Activated T-helper 1 cell treated with anti-CD3 and anti-CD28 coated beads, Interleukin-2, amount 50 U/mL, for 16 hours (primary cell): ENCODE measurements around the gene PRR9.
"Not testable (repeated sequence)": the region's sequence is repeated elsewhere in the genome, so short reads cannot be mapped to it uniquely, and the experiment has no call there.

Experiments used
- DNase-seq, 2 donors: peaks; one replicate each; pipeline ENCODE4 v3.0.0-alpha.2; 2020; ENCODE audit warnings: low read depth in 1 of 2, low spot score in 1 of 2

Gene PRR9

DNA sequence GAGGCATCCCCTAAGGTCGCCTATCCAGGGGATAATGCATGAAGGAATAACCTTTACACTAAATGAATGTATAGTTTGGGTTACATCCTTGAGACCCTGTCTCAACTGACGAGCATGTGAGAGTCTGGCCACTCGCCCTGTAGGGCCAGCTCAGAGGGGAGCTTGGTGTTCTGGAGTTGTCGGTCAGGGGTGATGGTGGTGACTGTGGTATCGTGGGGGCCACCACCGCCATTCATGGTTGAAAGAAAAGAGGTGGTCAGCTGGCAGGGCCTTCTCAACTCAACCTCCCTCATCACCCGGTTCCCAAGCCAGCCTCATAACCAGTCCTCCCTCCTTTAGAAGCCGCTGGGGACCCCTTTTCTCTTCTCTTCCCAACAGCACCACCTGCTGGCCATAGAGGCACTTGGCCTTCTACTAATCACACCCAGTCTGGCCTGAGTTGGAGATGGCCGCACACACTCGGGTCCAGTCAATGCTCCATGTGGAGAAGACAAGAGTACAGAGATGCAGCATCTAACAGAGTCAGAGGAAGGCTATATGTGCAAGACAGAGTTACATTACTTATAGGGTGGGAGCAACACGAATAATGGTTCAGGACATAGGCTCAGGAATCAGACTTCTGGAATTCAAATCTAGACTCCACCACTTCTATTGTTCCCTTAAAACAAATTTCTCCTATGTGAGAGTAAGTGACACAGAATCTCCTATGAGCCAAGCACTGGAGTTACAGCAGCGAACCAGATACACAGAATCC is 11.9 kb downstream of the PRR9 start:
- DNase-seq = not testable (repeated sequence)

DNA sequence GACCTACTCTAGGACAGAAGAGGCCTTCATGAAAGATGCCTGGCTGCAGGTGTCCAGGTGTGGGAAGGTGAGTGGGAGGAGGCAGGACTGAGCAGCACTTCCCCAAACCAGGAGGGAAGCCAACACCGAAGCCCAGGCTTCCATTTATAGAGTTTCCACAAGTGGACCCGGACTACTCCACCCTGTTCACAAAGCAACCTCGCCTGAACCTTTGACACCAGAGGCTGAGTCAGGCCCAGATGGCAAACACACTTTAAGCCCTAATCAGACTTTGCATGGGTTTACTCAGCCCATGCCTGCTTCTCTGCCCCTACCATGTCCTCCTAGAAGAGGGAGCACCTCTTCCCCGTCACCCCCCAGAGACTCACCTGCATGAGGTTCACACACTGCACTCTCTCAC is 14.0 kb downstream of the PRR9 start:
- no peak for DNase-seq

DNA sequence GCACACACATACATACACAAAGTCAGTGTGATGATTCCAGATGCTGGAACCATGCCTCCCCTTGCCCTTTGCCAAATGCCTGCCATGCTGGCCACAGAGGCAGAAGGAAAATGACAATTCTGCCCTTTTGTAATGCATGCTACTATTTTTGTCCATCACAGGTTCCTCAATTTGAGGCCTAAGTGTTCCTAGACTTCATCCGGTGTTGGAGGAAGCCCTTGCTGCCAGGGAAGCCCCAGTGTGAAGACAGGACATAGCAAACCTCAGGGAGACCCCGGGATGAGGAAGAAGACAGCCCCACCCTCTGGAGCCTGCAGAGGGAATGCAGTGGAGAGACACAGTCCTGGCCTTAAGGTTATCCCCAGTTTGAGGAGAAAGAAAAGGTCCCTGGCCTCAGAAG is 14.4 kb downstream of the PRR9 start:
- DNase-seq = no peak

DNA sequence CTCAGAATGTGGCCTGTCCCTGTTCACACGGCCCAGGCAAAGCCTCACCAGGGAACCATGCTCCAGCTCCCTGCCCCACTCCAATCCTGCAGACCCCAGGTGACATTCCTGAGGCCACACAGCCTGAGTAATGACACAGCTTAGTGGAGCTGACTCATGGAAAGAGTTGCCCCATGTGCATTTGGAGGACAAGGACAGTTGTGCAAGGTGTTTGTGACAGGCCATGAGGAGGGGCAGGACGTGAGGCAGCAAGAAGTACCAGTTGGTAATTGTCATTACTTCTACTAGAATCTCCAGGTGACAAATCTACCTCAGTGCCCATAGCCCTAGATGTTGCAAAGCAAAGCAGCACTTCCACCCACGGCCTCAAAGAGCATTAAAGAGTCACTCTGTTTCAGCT is 15.2 kb downstream of the PRR9 start:
- no peak for DNase-seq

DNA sequence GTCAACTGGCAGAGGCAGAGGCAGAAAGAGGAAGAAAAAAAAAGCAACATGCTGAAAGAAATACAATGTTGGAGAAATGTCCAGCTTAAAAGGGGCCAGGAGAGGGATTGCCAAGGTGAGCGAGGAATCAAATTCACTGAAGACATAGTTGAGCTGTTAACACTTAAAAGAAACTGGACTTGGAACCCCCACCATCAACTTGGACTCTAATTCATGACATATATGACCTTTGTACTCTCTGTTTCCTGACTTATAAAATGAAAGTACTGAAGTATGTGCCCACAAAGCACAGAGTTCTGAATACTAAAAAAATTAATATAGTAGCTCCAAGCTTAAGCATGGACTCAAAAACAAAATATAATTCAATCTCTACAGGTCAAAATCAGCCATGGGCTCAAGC is 16.1 kb downstream of the PRR9 start:
- DNase-seq = no peak

DNA sequence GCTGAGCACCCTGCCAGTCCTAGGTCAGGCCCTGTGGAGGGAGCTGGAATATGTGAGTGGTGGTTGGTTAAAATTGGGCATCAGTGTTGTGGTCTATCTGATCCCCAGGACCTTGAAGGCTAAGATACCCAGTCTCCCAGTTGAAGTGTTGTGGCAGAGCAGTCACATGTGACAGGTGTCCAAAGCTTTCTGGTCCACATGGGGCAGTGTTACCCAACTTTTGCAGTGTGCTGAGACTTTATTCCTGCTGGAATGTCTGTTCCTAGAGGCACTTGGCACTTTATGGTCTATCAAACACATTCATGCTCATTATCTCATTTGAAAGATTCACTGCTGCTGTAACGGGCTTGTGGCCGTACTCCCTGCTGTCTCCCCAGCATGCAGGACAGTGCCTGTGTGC is 21.1 kb downstream of the PRR9 start:
- DNase-seq = no peak

DNA sequence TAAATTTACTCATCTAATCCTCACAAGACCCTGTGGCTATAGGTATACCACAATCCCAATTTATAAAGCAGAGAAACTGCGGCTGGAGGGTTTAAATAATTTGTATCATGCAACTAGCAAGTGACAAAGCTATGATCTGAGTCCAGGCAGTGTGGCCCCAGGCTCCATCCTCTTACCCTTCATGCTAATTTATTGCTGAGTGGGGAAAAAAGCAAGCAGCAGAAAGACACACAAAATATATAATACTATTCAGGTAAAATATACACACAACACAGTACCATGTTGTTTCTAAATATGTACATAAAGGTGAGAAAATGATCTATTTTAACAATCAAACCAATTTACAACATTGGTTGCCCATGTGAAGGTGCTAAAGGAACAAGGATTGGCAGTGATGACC is 24.8 kb downstream of the PRR9 start:
- no peak for DNase-seq

DNA sequence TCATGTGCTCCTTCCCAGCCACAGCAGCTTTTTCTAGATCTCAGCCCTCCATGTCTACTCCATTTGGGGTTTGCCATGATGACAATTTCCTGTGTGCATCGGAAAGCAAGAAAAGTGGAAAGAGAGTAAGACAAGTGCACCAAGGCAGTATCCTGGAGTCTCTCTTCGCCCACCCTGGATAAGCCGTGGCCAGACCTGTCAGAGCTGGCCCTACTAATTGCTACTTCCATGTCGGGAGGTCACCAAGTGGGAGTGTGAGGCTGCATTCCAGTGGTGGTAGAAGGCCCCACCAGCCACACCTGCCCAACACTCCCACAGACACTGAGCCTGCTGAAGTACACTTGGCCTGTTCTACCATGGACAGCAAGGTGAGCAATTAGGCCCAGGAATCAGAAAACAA is 28.1 kb downstream of the PRR9 start:
- DNase-seq = no peak

DNA sequence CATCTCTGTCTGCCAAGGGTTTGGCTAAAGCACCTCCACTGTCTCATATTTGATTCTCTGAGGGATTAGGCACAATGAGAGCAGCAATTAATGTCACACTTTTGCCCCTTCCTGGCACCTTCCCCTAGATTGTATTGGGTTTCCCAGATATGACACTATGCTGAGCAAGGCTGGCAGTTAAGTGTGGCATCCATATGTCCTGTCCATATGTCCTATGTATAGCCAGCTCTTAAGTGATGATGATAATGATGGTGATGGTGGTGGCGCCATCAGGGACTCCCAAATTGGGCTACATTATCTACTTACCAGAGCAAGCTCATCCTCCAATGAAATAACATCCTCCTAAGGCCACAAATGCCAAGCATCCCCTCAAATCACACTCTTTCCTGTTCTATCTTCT is 28.6 kb downstream of the PRR9 start:
- no peak for DNase-seq

DNA sequence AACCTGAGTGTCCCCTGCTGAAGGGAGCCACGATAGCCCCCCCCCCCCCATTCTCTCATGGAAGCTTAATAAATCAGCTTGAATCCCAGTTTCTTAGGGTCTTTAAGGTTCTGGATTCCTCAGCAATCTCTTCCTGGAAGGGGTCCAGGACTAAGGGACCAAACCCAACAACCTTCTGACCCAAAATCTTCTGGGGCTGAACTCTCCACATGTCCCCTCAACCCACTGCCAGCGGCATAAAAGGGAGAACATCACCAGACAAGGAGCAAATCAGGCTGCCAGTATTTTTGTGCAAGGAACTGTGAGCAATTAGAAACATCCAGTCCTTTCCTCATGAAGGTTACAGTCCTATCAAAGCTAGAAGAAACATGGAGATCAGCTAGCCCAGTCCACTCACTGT is 29.4 kb downstream of the PRR9 start:
- no peak for DNase-seq

DNA sequence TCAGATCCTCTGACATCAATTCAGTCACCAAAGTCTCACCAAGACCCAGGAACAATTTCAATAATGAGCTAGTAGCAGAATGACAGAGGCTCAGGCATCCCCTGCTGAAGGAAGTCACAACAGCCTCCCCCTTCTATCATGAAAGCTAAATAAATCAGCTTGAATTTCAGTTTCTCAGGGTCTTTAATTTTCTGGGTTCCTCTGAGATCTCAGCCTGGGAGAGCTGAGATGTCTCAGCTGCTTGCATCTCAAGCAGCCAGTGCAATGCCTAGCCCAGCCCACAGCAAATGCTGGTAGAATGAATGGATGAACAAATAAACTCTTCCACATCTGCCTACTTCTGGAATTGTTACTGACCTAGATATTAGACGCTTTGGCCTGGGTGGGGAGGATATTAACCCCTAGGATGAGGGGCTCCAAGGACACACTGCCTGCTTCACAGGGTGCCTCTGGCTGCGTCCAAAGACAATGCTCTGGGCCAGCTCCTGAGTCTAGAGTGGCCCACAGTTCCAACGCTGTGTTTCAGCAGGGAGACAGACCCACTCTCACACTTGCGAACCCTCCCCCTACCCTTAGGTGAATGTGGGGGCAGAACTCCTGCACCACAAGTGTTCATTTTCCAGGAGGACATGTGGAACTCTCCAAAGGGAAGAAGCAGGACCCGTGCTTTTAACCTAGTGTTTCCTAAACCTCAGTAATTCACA is 30.9 kb downstream of the PRR9 start:
- no peak for DNase-seq

DNA sequence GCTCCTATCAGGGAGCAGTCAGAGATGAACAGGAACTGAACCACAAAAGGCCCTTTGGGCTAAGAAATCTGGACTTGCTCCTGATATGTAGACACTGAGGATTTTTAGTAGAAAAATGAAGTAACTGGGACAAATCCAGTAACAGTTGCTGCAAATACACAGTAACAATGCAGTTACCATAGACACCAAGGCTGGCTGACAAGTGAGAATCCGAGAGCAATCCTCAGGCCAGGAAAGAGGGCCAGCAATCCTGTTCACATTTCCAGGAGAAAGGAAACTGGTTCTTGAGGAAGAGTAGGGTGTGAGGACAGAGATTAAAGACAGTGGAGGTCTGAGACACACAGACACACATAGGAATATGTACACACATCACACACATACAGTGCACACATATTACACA is 32.8 kb downstream of the PRR9 start:
- no peak for DNase-seq

DNA sequence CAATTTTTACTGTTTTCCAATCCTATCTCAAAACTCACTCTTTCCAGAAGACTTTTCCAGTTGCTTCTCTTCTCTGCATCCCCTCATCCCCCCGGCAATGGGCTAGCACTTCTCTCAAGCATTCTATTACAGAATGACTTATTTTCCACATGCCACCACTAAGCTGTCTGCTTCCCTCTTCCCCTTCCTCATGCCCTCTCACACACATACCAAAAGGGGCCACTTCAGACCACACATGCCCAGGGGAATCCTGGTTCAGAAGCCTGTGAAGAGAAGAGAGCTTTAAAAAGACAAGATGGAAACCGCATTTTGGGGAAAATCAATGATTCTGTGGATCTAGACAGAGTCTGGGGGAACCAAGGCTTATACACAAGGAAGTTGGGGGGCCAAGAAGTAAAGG is 33.7 kb downstream of the PRR9 start:
- no peak for DNase-seq

DNA sequence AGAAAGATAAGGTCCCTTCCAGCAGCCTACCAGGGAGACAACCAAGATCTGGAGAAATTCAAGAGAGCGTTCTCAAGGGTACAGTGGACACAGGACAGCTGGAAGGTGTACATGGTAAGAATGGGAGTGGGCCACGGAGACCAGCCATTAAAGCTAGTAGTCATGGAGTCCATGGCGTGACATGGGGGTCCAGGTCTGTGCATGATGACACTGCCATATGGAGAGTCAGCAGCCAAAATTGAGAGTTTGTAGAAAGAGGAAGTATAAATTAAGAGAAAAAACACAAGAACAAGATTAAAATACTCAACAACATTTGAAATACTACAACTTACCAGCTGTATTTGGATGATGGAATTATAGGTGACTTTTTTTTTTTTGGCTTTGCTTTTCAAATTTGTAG is 34.2 kb downstream of the PRR9 start:
- DNase-seq = no peak

DNA sequence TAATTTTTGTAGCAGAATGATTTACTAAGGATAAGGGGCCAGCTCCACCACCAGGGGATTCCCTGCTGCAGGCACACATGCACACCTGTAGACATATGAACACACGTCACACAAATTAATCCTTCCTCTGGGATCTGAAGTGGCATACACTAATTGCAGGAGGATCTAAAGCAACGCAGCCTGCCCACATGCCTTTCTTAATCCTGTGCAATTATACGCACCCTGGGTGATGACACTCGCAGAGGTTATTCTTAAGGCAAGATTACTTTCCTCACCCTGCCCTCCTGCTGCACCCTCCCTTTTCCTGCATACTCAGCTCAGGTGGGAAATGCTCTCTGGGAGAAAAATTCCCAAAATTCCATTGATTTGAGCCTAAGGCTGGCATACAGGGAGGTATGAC is 34.6 kb downstream of the PRR9 start:
- no peak for DNase-seq

DNA sequence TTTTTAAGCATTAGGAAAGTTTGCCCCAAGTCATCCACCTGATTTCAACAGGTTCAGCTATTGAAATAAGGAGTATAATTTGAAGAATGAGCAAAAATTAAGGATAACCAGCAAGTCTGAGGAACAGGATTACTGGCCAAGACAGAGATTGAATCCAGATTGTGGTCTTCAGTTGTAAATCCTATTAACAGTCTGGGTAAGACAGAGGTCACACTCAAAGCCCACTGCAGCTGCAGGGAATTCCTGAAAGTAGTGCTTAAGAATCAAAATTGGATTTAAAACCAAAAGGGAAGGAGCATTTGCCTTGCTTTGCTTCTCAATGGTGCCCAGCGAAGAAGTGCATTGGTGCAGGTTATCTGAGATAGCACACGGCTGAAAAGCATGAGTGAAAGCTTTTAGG is 35.7 kb downstream of the PRR9 start:
- DNase-seq = no peak

DNA sequence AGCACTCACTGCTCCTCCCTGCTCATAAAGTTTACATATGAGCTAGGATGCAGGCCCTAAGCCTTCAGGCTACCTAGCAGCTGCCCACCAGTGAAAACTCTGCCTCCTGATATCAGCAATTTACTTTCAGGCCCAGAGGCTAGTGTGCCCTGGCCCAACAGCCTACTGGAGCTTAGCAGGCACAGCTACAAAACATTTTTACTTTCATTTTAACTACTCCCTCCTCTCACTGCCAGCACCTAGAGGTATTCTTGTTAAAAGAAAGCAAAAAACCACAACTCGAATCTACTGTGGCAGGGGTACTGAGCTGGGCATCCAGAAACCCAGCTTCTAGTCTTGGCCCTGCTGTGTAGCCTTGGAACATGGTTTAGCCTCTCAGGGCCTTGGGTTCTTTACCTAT is 36.3 kb downstream of the PRR9 start:
- DNase-seq = no peak

DNA sequence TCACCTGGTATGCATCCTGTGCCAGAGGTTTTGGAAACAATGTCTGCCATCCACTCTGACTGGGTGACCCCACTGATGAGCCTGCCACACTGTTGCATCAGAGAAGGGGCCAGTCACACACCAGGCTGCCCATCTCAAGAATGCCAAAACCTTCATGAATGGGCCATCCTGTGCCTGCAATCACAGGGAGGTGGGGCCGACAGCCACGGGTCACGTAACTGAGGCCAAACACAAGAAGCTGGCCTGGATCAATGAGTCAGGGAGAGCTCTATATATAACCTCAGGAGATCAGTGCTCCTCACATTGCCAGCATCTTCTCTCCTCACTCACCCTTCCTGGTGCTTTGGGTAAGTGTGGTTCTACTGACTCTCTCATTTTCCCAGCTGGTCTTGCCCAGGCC is 42.0 kb downstream of the PRR9 start, which contains the start of gene LORICRIN:
TSS of gene LORICRIN (plus strand) at position 301 of the 400 bp plus-strand sequence. CDS start 1,263 bp downstream, outside the sequence.
- no peak for DNase-seq

DNA sequence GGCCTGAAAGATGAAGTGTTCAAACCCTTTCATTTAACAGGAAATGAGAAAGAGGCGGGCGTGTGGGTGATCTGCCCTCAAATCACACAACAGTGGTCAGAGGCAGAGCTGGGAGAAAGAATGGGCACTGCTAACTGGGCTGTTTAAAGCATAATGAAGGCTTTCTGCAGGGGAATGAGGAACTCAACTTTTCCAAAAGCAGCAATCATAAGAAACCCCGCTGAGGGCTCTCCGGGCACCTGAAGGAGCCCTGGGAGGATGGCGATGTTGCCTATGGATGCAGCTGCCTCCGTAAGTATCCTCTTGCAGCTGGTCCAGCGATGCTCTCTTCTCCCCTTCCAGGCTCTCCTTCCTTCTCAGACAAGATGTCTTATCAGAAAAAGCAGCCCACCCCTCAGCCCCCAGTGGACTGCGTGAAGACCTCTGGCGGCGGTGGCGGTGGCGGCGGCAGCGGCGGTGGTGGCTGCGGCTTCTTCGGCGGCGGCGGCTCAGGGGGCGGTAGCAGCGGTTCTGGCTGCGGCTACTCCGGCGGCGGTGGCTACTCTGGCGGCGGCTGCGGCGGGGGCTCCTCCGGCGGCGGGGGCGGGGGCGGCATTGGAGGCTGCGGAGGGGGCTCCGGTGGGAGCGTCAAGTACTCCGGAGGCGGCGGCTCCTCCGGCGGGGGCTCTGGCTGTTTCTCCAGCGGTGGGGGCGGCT is 43.3 kb downstream of the PRR9 start:
- DNase-seq = no peak

DNA sequence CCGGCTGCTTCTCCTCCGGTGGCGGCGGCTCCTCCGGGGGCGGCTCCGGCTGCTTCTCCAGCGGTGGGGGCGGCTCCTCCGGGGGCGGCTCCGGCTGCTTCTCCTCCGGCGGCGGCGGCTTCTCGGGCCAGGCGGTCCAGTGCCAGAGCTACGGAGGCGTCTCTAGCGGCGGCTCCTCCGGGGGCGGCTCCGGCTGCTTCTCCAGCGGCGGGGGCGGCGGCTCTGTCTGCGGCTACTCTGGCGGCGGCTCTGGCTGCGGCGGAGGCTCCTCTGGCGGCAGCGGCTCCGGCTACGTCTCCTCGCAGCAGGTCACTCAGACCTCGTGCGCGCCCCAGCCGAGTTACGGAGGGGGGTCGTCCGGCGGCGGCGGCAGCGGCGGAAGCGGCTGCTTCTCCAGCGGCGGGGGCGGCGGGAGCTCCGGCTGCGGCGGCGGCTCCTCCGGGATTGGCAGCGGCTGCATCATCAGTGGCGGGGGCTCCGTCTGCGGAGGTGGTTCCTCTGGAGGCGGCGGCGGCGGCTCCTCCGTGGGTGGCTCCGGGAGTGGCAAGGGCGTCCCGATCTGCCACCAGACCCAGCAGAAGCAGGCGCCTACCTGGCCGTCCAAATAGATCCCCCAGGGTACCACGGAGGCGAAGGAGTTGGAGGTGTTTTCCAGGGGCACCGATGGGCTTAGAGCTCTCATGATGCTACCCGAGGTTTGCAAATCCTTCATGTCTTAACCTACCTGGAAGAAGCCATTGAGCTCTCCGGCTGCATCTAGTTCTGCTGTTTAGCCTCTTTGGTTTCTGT is 44.1 kb downstream of the PRR9 start:
- peak in 1 of 2 donors; percentile 6 for DNase-seq

DNA sequence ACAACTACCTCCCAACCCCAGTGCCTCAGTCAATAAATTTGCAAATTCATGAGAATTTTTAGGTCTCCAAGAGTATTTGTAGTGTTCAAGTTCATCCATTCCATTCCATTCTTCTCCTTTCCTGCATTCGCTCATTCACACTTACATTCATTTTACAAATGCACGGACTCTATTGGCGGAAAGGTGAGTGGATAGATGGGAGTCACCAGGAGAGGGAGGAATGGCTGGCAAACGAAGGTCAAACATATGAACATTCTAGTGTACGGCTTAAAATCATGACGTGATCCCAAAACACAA is 44.6 kb downstream of the PRR9 start:
- no peak for DNase-seq
